H1 (cell line): ENCODE results near the gene CWC25. TPM values are rescaled to one million over a fixed set of nuclear protein-coding genes. Genes with fewer than 3 reads are reported as not detected.

Experiments used
- BACH1 ChIP-seq: IDR thresholded peaks from 2 replicates; pipeline ENCODE4 v1.6.1; 2012; ENCODE audit warnings: low read length, improper control_type of control experiment
- GABPA ChIP-seq: IDR thresholded peaks from 2 replicates; pipeline ENCODE4 v1.6.1; 2011; ENCODE audit warnings: mild to moderate bottlenecking, low read length, moderate library complexity, borderline replicate concordance; ENCODE audit not compliant: insufficient read depth
- RXRA ChIP-seq: IDR thresholded peaks from 2 replicates; pipeline ENCODE4 v1.6.1; 2011; ENCODE audit warnings: low read depth, mild to moderate bottlenecking, low read length, moderate library complexity; ENCODE audit not compliant: insufficient read depth
- SAP30 ChIP-seq: fragments of 300-600 bp; sonication (generic); IDR thresholded peaks from 2 replicates; pipeline ENCODE4 v1.7.1; 2012; ENCODE audit warnings: low read length, moderate library complexity, mild to moderate bottlenecking, inconsistent platforms; ENCODE audit not compliant: insufficient read depth, insufficient replicate concordance
- polyA plus RNA-seq, 7 experiments: library from polyadenylated mRNA; depleted of rRNA in 3 of 7; stranded (reverse) in 5 of 7; unstranded in 2 of 7; fragments of >200 nt in 5 of 7; fragments of 200-250 nt in 2 of 7; gene quantifications; 1 replicate in 5 of 7; 2 replicates in 1 of 7; 4 replicates in 1 of 7; pipeline versions ENCODE4 v1.2.1 to v1.2.3, GENCODE V29; 2011 to 2013; ENCODE audit warnings: missing spikeins in 2 of 7, mixed read lengths in 2 of 7
- total RNA-seq: library from RNA; stranded (reverse); fragmentation: NEBNext Ultra II Directional; extraction: Animal tissue kit (Norgen Biotek cat#: 25700); gene quantifications from 2 replicates; pipeline ENCODE4 v1.2.1, GENCODE V29; 2021

CWC25 gene
- total and polyA plus RNA-seq, 2 of the 8 experiments (the other 6 are each of a cell fraction or from before 2014, with no cell fraction given), result 11.1 to 13.1 TPM

- TF ChIP-seq SAP30 (no peak), BACH1 (no peak), GABPA (no peak), RXRA (no peak)
Observed at GRCh38 chr17:38797158-38797490, 28.0 kb downstream of the CWC25 start (continued).
